ENCODE data around the gene DYRK1A. TPM values are rescaled to one million over a fixed set of nuclear protein-coding genes. Genes with fewer than 3 reads are reported as not detected.

Gene DYRK1A
- total RNA-seq, 1 donor from 2014 or later = 83.5 TPM

DNA sequence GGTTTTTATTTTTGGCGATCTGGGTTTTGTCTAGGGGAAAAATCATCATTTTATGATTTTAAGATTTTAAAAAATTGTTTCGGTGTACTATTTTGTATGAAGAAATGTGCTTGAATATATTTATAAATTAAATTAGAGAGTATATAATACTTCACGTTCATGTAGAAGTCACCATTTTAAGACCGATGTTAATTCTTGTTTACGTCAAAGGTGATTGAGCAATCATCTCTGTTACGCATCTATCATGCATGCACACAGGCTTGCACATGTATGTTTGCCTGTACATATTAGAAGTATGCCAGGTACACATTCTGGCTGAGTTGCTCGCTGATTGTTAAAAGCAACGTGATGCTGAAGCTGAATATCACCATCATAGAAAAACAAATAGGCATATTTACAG, 54.7 kb downstream of the DYRK1A start:
- no peaks in the 10 kb centered on the region for H3K27me3 Mint-ChIP-seq
- no peak overlapping the region for H3K27ac Mint-ChIP-seq
- no peak overlapping the region for H3K4me3 Mint-ChIP-seq (ENCODE audit: low read depth)
- TF ChIP-seq, protein P1, sequence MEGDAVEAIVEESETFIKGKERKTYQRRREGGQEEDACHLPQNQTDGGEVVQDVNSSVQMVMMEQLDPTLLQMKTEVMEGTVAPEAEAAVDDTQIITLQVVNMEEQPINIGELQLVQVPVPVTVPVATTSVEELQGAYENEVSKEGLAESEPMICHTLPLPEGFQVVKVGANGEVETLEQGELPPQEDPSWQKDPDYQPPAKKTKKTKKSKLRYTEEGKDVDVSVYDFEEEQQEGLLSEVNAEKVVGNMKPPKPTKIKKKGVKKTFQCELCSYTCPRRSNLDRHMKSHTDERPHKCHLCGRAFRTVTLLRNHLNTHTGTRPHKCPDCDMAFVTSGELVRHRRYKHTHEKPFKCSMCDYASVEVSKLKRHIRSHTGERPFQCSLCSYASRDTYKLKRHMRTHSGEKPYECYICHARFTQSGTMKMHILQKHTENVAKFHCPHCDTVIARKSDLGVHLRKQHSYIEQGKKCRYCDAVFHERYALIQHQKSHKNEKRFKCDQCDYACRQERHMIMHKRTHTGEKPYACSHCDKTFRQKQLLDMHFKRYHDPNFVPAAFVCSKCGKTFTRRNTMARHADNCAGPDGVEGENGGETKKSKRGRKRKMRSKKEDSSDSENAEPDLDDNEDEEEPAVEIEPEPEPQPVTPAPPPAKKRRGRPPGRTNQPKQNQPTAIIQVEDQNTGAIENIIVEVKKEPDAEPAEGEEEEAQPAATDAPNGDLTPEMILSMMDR (IDR thresholded peaks at IDR 0.05; ENCODE audit: unreplicated experiment) = no peak
- H3K36me3 Mint-ChIP-seq (ENCODE audit: insufficient read depth) = peaks cover 12% of the 10 kb centered on the region
- peaks cover 15% of the 10 kb centered on the region for H3K4me1 Mint-ChIP-seq (ENCODE audit: low read depth)
- DNase-seq (ENCODE audit: low spot score, unreplicated experiment) = no peak
- peaks cover 8% of the 10 kb centered on the region for H3K9me3 Mint-ChIP-seq (ENCODE audit: low read depth)

DNA sequence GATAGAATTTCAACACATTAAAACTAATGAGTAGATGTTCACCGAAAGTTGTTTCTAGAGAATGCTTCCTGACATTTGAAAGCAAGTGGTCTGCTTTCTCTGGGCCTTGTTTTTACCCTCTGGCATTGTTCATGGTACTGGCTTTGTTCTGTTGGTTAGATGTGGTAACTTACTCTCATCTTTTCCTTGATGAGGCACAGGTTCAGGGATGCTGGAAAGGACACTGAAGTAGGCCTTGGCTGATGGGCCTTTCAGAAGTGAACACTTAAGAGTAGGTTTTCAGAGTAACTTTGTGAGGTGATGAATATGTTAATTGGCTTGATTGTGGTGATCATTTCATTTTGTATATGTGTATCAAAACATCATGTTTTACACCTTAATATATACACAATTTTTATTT, 55.8 kb downstream of the DYRK1A start:
- Mint-ChIP-seq H3K27ac (no peak overlapping the region), H3K4me3 (ENCODE audit: low read depth) (no peak overlapping the region), H3K9me3 (ENCODE audit: low read depth) (peaks cover 9% of the 10 kb centered on the region), H3K4me1 (ENCODE audit: low read depth) (peaks cover 15% of the 10 kb centered on the region), H3K36me3 (ENCODE audit: insufficient read depth) (peaks cover 15% of the 10 kb centered on the region), H3K27me3 (no peaks in the 10 kb centered on the region)
- no peak for DNase-seq (ENCODE audit: low spot score, unreplicated experiment)
- TF ChIP-seq, protein P1 (IDR thresholded peaks at IDR 0.05; ENCODE audit: unreplicated experiment) = no peak

DNA sequence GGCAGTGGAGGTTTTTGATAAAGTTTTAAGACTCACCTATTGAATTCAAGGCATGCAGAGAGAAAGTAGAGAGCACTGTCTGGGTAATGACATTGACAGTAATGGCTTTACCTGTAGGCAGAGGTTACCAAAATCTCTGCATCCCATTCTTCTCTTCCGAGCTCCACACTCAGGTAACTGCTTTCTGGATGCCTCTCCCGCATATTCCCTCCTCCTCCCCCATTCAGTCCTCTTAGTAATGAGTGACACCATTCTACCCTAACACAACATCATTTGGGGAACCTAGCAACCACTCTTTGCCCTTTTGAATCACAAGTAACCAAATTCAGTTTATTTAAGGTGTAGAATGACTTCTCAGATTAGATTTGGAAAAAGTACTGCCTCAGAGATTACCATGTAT, 56.5 kb downstream of the DYRK1A start:
- Mint-ChIP-seq H3K4me3 (ENCODE audit: low read depth) (no peak overlapping the region), H3K27ac (no peak overlapping the region), H3K27me3 (no peaks in the 10 kb centered on the region), H3K36me3 (ENCODE audit: insufficient read depth) (peaks cover 17% of the 10 kb centered on the region), H3K4me1 (ENCODE audit: low read depth) (peaks cover 18% of the 10 kb centered on the region), H3K9me3 (ENCODE audit: low read depth) (peaks cover 9% of the 10 kb centered on the region)
- no peak for DNase-seq (ENCODE audit: low spot score, unreplicated experiment)
- TF ChIP-seq, protein P1 (IDR thresholded peaks at IDR 0.05; ENCODE audit: unreplicated experiment) = no peak

GRCh38 chr21:37424396-37424795, 57.8 kb downstream of the DYRK1A start:
- Mint-ChIP-seq H3K27me3 (no peaks in the 10 kb centered on the region), H3K36me3 (ENCODE audit: insufficient read depth) (peaks cover 22% of the 10 kb centered on the region), H3K4me3 (ENCODE audit: low read depth) (no peak overlapping the region), H3K27ac (no peak overlapping the region), H3K4me1 (ENCODE audit: low read depth) (peaks cover 19% of the 10 kb centered on the region), H3K9me3 (ENCODE audit: low read depth) (peaks cover 12% of the 10 kb centered on the region)
- TF ChIP-seq, protein P1 (IDR thresholded peaks at IDR 0.05; ENCODE audit: unreplicated experiment) = no peak
- DNase-seq (ENCODE audit: low spot score, unreplicated experiment) = no peak

- Mint-ChIP-seq H3K27me3 (no peaks in the 10 kb centered on the region), H3K27ac (no peak overlapping the region), H3K36me3 (ENCODE audit: insufficient read depth) (peaks cover 23% of the 10 kb centered on the region), H3K4me1 (ENCODE audit: low read depth) (peaks cover 19% of the 10 kb centered on the region), H3K4me3 (ENCODE audit: low read depth) (no peak overlapping the region), H3K9me3 (ENCODE audit: low read depth) (peaks cover 13% of the 10 kb centered on the region)
- no peak for DNase-seq (ENCODE audit: low spot score, unreplicated experiment)
- TF ChIP-seq, protein P1 (IDR thresholded peaks at IDR 0.05; ENCODE audit: unreplicated experiment) = no peak
Measured at GRCh38 chr21:37425001-37425400, 58.4 kb downstream of the DYRK1A start.
